Pancreas (tissue), 10 donors: ENCODE measurements around the gene UFSP1. TPM values are rescaled to one million over a fixed set of nuclear protein-coding genes. Genes with fewer than 3 reads are reported as not detected.

ENCODE experiments used
- ATAC-seq, 4 donors: fragments of 200-7000 bp; cut with Tn5 transposase; one replicate each; pipeline versions ENCODE4 v1.8.0 to v1.9.1; 2020; ENCODE audit warnings: mild to moderate bottlenecking in 4 of 4, moderate library complexity in 4 of 4
- DNase-seq, 6 donors: peaks; one replicate each; pipeline ENCODE4 v3.0.0-alpha.2; 2020
- FAIRE-seq: peaks from 2 replicates; lab custom pipeline; 2012; peaks lifted over from hg19 to GRCh38; lab: Jason Lieb, UNC
- H3K27ac ChIP-seq, 4 donors: fragments of 200-600 bp; sonication (generic); 1 replicate in 3 of 4; 2 replicates in 1 of 4; pipeline versions ENCODE4 v1.5.0 to v1.8.0; 2020
- H3K27me3 ChIP-seq, 4 donors: fragments of 200-600 bp; one replicate each; pipeline ENCODE4 v1.8.0; 2021
- H3K36me3 ChIP-seq, 3 donors: fragments of 200-600 bp; sonication (generic) in 1 of 3; one replicate each; pipeline versions ENCODE4 v1.5.0 to v1.8.0; 2020 to 2021
- H3K4me1 ChIP-seq, 3 donors: fragments of 200-600 bp; one replicate each; pipeline ENCODE4 v1.8.0; 2021
- H3K4me3 ChIP-seq, 4 donors: fragments of 200-600 bp; sonication (generic) in 2 of 4; one replicate each; pipeline versions ENCODE4 v1.5.0 to v1.8.0; 2020 to 2021
- H3K9me3 ChIP-seq, 4 donors: fragments of 200-600 bp; one replicate each; pipeline ENCODE4 v1.8.0; 2021
- CTCF ChIP-seq, 4 donors: fragments of 200-600 bp; sonication (generic) in 3 of 4; IDR thresholded peaks; one replicate each; pipeline versions ENCODE4 v1.5.0 to v1.8.0; 2021; ENCODE audit warnings: antibody characterized with exemption in 4 of 4
- WGBS, 2 donors: extraction: QIAGEN DNeasy Blood & Tissue Kit; methylation state at CpG; one replicate each; pipeline ENCODE4 v1.1.7; 2013; 5-methylcytosine and 5-hydroxymethylcytosine counted together
- intact Hi-C, 3 donors: fragments of 100-400 bp; cut with DNase I; formaldehyde crosslinking; loops; one replicate each; pipeline versions ENCODE4 v1.11.1 to v1.14.2; 2022
- polyA plus RNA-seq, 2 donors: library from polyadenylated mRNA; stranded (reverse); fragments of 200-250 nt; gene quantifications; one replicate each; pipeline ENCODE4 v1.2.3, GENCODE V29; 2013
- total RNA-seq, 6 donors: library from RNA; stranded (reverse); fragmentation: NEBNext Ultra II Directional in 4 of 6; extraction: Animal tissue kit (Norgen Biotek cat#: 25700) in 4 of 6; gene quantifications; one replicate each; pipeline versions ENCODE4 v1.2.1 to v1.2.4, GENCODE V29; 2021 to 2023
- donor health status: healthy with polysubstance abuse.
- donor health status: DM: no; HTN: no; CAD: no; lungs with moderate emphysema.
- donor health status: DM: no; HTN: no; CAD: no.
- donor health status: control.
- donor health status: control.
- donor health status: Bipolar disorder and iron deficiency.
- donor health status: DM: yes; HTN: yes; CAD: no.
- donor health status: DM: no; HTN: no; CAD: no.
- donor health status: DM: no; HTN: no; CAD: no.
- donor health status: DM: yes; HTN: yes; CAD: no.

Gene UFSP1
- total and polyA plus RNA-seq, 8 donors, result 0.83 to 6.3 (median 2.4) TPM

DNA sequence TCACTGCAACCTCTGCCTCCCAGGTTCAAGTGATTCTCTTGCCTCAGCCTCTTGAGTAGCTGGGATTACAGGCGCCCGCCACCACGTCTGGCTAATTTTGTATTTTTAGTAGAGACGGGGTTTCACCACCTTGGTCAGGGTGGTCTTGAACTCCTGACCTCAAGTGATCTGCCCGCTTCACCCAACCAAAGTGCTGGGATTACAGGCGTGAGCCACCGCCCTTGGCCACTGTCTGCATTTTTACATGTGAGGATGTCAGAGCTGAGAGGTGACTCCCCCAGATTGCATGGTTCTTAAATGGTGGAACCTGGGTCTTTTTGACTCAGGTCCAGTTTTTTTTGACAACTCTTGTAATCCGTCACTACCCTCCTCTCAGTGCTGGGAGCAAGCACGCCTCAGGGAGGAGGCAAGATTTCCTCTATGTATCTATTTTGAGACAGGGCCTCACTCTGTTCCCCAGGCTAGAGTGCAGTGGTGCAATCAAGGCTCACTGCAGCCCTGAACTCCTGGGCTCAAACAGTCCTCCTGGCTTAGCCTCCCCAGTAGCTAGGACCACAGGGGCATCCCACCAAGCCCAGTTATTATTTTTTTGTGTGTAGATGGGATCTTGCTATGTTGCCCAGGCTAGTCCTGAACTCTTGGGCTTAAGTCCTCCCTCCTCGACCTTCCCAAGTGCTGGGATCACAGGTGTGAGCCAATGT, 15.8 kb downstream of the UFSP1 start:
- FAIRE-seq (no peak), ATAC-seq (no peak), DNase-seq (peak in 1 of 6 donors; percentile 15)
- H3K36me3 ChIP-seq, result peaks cover 0 to 19% (median 13%) of the 10 kb centered on the region in 3 donors
- TF ChIP-seq CTCF (IDR thresholded peaks at IDR 0.05), result no peak
- no peaks in the 10 kb centered on the region for H3K9me3 ChIP-seq
- peaks cover 8 to 30% (median 20%) of the 10 kb centered on the region in 3 donors for H3K4me1 ChIP-seq
- H3K27ac ChIP-seq, result peak overlapping the region in 3 of 4 donors; percentile 87 to 94 (median 87)
- H3K27me3 ChIP-seq, result no peaks in the 10 kb centered on the region
- intact Hi-C loops, result no loop called here
- peak overlapping the region in 3 of 4 donors; percentile 88 to 97 (median 90) for H3K4me3 ChIP-seq
- 89 to 95% methylated on average over 10 of the region's 10 CpGs for WGBS, 2 donors

GRCh38 chr7:100867776-100868485, 21.6 kb downstream of the UFSP1 start:
- Histone ChIP-seq H3K27me3 (no peaks in the 10 kb centered on the region), H3K36me3 (peaks cover 0 to 19% (median 13%) of the 10 kb centered on the region in 3 donors), H3K27ac (peak overlapping the region; percentile 87 to 93 (median 88)), H3K4me1 (peaks cover 0 to 24% (median 9%) of the 10 kb centered on the region in 3 donors), H3K4me3 (peak overlapping the region; percentile 63 to 100 (median 86)), H3K9me3 (no peaks in the 10 kb centered on the region)
- DNase-seq, result peak in 1 of 6 donors; percentile 45
- intact Hi-C loops, result no loop called here
- 14 to 23% methylated on average over 18 to 27 of the region's 27 CpGs for WGBS, 2 donors
- ATAC-seq, result peak; percentile 11 to 16 (median 12)
- TF ChIP-seq CTCF (IDR thresholded peaks at IDR 0.05), result no peak
- FAIRE-seq, result no peak

- Histone ChIP-seq H3K9me3 (no peaks in the 10 kb centered on the region), H3K4me1 (peaks cover 0 to 24% (median 9%) of the 10 kb centered on the region in 3 donors), H3K36me3 (peaks cover 0 to 15% (median 10%) of the 10 kb centered on the region in 3 donors), H3K4me3 (peak within 1 kb of the TSS; percentile 63 to 100 (median 86)), H3K27ac (peak within 1 kb of the TSS; percentile 87 to 93 (median 88)), H3K27me3 (no peaks in the 10 kb centered on the region)
- intact Hi-C loops, result no loop called here
- TF ChIP-seq CTCF (IDR thresholded peaks at IDR 0.05), result no peak
- peak; percentile 74 to 82 (median 78) for ATAC-seq
- no peak for FAIRE-seq
- WGBS, 2 donors, result 3% methylated on average over 37 to 42 of the region's 42 CpGs
- DNase-seq, result peak; percentile 83 to 93 (median 86)
Observed at GRCh38 chr7:100867040-100867775, 22.3 kb downstream of the UFSP1 start, which contains the start of gene TRIP6. TSS of gene TRIP6 (plus strand) at chr7:100867387. CDS start at chr7:100867498, 111 bp downstream.

GRCh38 chr7:100866729-100867039, 22.8 kb downstream of the UFSP1 start:
- intact Hi-C loops, result no loop called here
- Histone ChIP-seq H3K27me3 (no peaks in the 10 kb centered on the region), H3K9me3 (no peaks in the 10 kb centered on the region), H3K4me1 (peaks cover 0 to 24% (median 9%) of the 10 kb centered on the region in 3 donors), H3K27ac (peak overlapping the region; percentile 87 to 93 (median 88)), H3K36me3 (peaks cover 0 to 12% (median 8%) of the 10 kb centered on the region in 3 donors), H3K4me3 (peak overlapping the region; percentile 63 to 100 (median 86))
- ATAC-seq, result no peak
- no peak for DNase-seq
- FAIRE-seq, result no peak
- 69 to 70% methylated on average over 4 to 5 of the region's 5 CpGs for WGBS, 2 donors
- no peak for TF ChIP-seq CTCF (IDR thresholded peaks at IDR 0.05)
